H9 (cell line): ENCODE measurements around the gene CLEC12A. TPM values are rescaled to one million over a fixed set of nuclear protein-coding genes. Genes with fewer than 3 reads are reported as not detected.

ENCODE experiments used
- DNase-seq: peaks from one replicate; pipeline ENCODE4 v3.0.0-alpha.2; 2017
- H2AFZ ChIP-seq: one replicate; pipeline ENCODE4 v1.6.1; 2013; ENCODE audit warnings: mild to moderate bottlenecking, low read length, control low read depth, moderate library complexity
- H2AK5ac ChIP-seq: 2 replicates; pipeline ENCODE4 v1.6.1; 2013; ENCODE audit warnings: low read length, control low read depth, mixed read lengths; ENCODE audit not compliant: insufficient read length
- H2BK120ac ChIP-seq: one replicate; pipeline ENCODE4 v1.6.1; 2013; ENCODE audit warnings: low read depth, mild to moderate bottlenecking, low read length, control low read depth, inconsistent platforms; ENCODE audit not compliant: poor library complexity, severe bottlenecking
- H2BK12ac ChIP-seq: 2 replicates; pipeline ENCODE4 v1.6.1; 2013; ENCODE audit warnings: low read length, control low read depth, mixed read lengths, low read depth; ENCODE audit not compliant: insufficient read length
- H2BK15ac ChIP-seq: 2 replicates; pipeline ENCODE4 v1.6.1; 2013; ENCODE audit warnings: low read depth, low read length, control low read depth
- H2BK20ac ChIP-seq: one replicate; pipeline ENCODE4 v1.6.1; 2013; ENCODE audit warnings: low read depth, mild to moderate bottlenecking, low read length, control low read depth, inconsistent platforms; ENCODE audit not compliant: poor library complexity, severe bottlenecking
- H2BK5ac ChIP-seq: 2 replicates; pipeline ENCODE4 v1.6.1; 2013; ENCODE audit warnings: low read length, control low read depth, mixed read lengths; ENCODE audit not compliant: insufficient read length
- H3K14ac ChIP-seq: 2 replicates; pipeline ENCODE4 v1.6.1; 2013; ENCODE audit warnings: low read length, control low read depth; ENCODE audit not compliant: insufficient read depth
- H3K18ac ChIP-seq: 2 replicates; pipeline ENCODE4 v1.6.1; 2013; ENCODE audit warnings: low read depth, mild to moderate bottlenecking, mixed read lengths, low read length, control low read depth; ENCODE audit not compliant: insufficient read length
- H3K23ac ChIP-seq: 2 replicates; pipeline ENCODE4 v1.6.1; 2013; ENCODE audit warnings: low read length, control low read depth, mixed read lengths, low read depth; ENCODE audit not compliant: insufficient read length
- H3K23me2 ChIP-seq: 2 replicates; pipeline ENCODE4 v1.6.1; 2013; ENCODE audit warnings: low read depth, mild to moderate bottlenecking, mixed read lengths, low read length, control low read depth; ENCODE audit not compliant: insufficient read length, poor library complexity, severe bottlenecking
- H3K27ac ChIP-seq: 2 replicates; pipeline ENCODE4 v1.5.1; 2013; ENCODE audit warnings: low read length, control low read depth, mixed read lengths, low read depth; ENCODE audit not compliant: insufficient read length
- H3K27me3 ChIP-seq: 2 replicates; pipeline ENCODE4 v1.6.1; 2013; ENCODE audit warnings: low read length, control low read depth, inconsistent platforms; ENCODE audit not compliant: insufficient read depth
- H3K4ac ChIP-seq: 2 replicates; pipeline ENCODE4 v1.6.1; 2013; ENCODE audit warnings: low read depth, mild to moderate bottlenecking, control low read depth, inconsistent platforms, low read length, moderate library complexity
- H3K4me1 ChIP-seq: 2 replicates; pipeline ENCODE4 v1.6.1; 2013; ENCODE audit warnings: low read length, control low read depth, inconsistent platforms; ENCODE audit not compliant: insufficient read depth
- H3K4me2 ChIP-seq: 2 replicates; pipeline ENCODE4 v1.6.1; 2013; ENCODE audit warnings: low read length, control low read depth, mixed read lengths; ENCODE audit not compliant: insufficient read length, insufficient read depth
- H3K56ac ChIP-seq: 2 replicates; pipeline ENCODE4 v1.6.1; 2013; ENCODE audit warnings: low read depth, mild to moderate bottlenecking, mixed read lengths, low read length, control low read depth; ENCODE audit not compliant: insufficient read length
- H3K79me1 ChIP-seq: 2 replicates; pipeline ENCODE4 v1.6.1; 2013; ENCODE audit warnings: low read depth, mild to moderate bottlenecking, moderate library complexity, low read length, control low read depth, inconsistent platforms; ENCODE audit not compliant: insufficient read depth, poor library complexity, severe bottlenecking
- H3K79me2 ChIP-seq: 2 replicates; pipeline ENCODE4 v1.6.1; 2013; ENCODE audit warnings: low read length, control low read depth, inconsistent platforms; ENCODE audit not compliant: insufficient read depth
- H3K9ac ChIP-seq: 2 replicates; pipeline ENCODE4 v1.6.1; 2013; ENCODE audit warnings: low read length, control low read depth, mixed read lengths; ENCODE audit not compliant: insufficient read length; ENCODE audit errors: extremely low read depth
- H3K9me3 ChIP-seq: one replicate; pipeline ENCODE4 v1.6.1; 2013; ENCODE audit warnings: low read depth, low read length, inconsistent platforms; ENCODE audit not compliant: control insufficient read depth
- H3T11ph ChIP-seq: one replicate; pipeline ENCODE4 v1.6.1; 2013; ENCODE audit warnings: mild to moderate bottlenecking, low read length, control low read depth, inconsistent platforms
- H4K20me1 ChIP-seq: one replicate; pipeline ENCODE4 v1.6.1; 2013; ENCODE audit not compliant: control insufficient read depth, insufficient read length, insufficient read depth
- H4K5ac ChIP-seq: 2 replicates; pipeline ENCODE4 v1.6.1; 2013; ENCODE audit warnings: low read depth, mild to moderate bottlenecking, mixed read lengths, low read length, control low read depth; ENCODE audit not compliant: insufficient read length
- H4K8ac ChIP-seq: replicated peaks from 2 replicates; pipeline ENCODE4 v1.6.1; 2013; ENCODE audit warnings: low read length, control low read depth, mixed read lengths, low read depth; ENCODE audit not compliant: insufficient read length
- H4K91ac ChIP-seq: 2 replicates; pipeline ENCODE4 v1.6.1; 2013; ENCODE audit warnings: low read depth, mild to moderate bottlenecking, moderate library complexity, mixed read lengths, low read length, control low read depth; ENCODE audit not compliant: insufficient read length
- H3K27ac Mint-ChIP-seq, 3 experiments: 2 replicates in 2 of 3; 3 replicates in 1 of 3; pipeline ENCODE4 v1.8.0; 2020 to 2021; ENCODE audit warnings: mixed read lengths in 3 of 3, mild to moderate bottlenecking in 1 of 3, moderate library complexity in 1 of 3
- H3K27me3 Mint-ChIP-seq: 2 replicates; pipeline ENCODE4 v1.8.0; 2021; ENCODE audit warnings: low read depth, mild to moderate bottlenecking, moderate library complexity, mixed read lengths
- H3K36me3 Mint-ChIP-seq, 3 experiments: 2 replicates in 2 of 3; 3 replicates in 1 of 3; pipeline ENCODE4 v1.8.0; 2020 to 2021; ENCODE audit warnings: low read depth in 3 of 3, mixed read lengths in 3 of 3; ENCODE audit not compliant: insufficient read depth in 1 of 3
- H3K4me1 Mint-ChIP-seq, 2 experiments: 2 replicates each; pipeline ENCODE4 v1.8.0; 2020; ENCODE audit warnings: mixed read lengths in 2 of 2
- H3K4me3 Mint-ChIP-seq, 2 experiments: 2 replicates in 1 of 2; 3 replicates in 1 of 2; pipeline ENCODE4 v1.8.0; 2020 to 2021; ENCODE audit warnings: mild to moderate bottlenecking in 2 of 2, mixed read lengths in 2 of 2, moderate library complexity in 1 of 2
- H3K9me3 Mint-ChIP-seq, 2 experiments: 2 replicates in 1 of 2; 3 replicates in 1 of 2; pipeline ENCODE4 v1.8.0; 2020; ENCODE audit warnings: mild to moderate bottlenecking in 2 of 2, mixed read lengths in 2 of 2, moderate library complexity in 1 of 2
- WGBS: extraction: QIAGEN DNeasy Blood & Tissue Kit; methylation state at CpG from one replicate; pipeline ENCODE4 v1.1.7; 2013; ENCODE audit warnings: missing lambda C conversion rate, low lambda C conversion rate, mixed read lengths; ENCODE audit not compliant: insufficient read length; ENCODE audit errors: extremely low coverage; 5-methylcytosine and 5-hydroxymethylcytosine counted together
- total RNA-seq: library from RNA; stranded (reverse); gene quantifications from 2 replicates; pipeline ENCODE4 v1.2.1, GENCODE V29; 2021
- TF ChIP-seq, protein P1 (sequence below): fragments of 200-600 bp; sonication (generic); conservative IDR thresholded peaks from 3 replicates; pipeline ENCODE4 v1.8.0; 2021; ENCODE audit warnings: antibody characterized with exemption, mild to moderate bottlenecking

The CLEC12A gene
- total RNA-seq, 1 experiment from 2014 or later: not detected

DNA sequence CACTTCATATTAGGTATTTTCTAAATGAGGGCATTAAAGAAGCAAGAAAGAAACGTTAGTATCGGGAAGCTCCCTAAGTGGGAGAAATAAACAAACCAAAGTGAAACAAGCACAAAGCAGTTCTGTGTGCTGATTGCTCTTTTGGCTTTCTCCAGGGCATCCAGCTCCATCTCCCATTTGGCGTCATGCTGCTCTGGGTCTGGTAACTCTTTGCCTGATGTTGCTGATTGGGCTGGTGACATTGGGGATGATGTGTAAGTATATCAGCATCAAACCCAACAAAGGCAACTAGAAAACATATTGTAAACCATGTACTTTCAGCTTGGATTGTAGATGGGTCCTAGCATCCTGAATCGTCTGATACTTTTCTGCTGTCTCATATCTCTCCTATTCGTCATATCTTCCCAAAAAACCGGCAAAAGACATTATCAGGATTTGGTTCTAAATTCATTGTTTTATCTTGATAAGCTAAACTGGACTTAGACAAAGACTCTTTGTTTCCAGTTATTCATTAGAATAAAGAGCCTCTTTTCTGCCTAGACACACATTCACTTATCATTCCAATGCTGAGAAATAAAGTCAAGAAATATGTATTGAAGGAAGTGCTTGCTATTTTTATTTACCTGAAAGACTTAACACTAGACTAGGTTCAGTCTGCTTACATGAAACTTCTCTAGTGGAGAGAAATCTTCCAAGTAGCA is 41.6 kb downstream of the CLEC12A start:
- no peaks in the 10 kb centered on the region for H3K9me3 ChIP-seq
- TF ChIP-seq, protein P1, sequence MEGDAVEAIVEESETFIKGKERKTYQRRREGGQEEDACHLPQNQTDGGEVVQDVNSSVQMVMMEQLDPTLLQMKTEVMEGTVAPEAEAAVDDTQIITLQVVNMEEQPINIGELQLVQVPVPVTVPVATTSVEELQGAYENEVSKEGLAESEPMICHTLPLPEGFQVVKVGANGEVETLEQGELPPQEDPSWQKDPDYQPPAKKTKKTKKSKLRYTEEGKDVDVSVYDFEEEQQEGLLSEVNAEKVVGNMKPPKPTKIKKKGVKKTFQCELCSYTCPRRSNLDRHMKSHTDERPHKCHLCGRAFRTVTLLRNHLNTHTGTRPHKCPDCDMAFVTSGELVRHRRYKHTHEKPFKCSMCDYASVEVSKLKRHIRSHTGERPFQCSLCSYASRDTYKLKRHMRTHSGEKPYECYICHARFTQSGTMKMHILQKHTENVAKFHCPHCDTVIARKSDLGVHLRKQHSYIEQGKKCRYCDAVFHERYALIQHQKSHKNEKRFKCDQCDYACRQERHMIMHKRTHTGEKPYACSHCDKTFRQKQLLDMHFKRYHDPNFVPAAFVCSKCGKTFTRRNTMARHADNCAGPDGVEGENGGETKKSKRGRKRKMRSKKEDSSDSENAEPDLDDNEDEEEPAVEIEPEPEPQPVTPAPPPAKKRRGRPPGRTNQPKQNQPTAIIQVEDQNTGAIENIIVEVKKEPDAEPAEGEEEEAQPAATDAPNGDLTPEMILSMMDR: no peak
- no peaks in the 10 kb centered on the region for H3K79me1 ChIP-seq
- H2BK20ac ChIP-seq: no peak overlapping the region
- no peak overlapping the region for H3K9ac ChIP-seq
- Mint-ChIP-seq H3K9me3 (no peaks in the 10 kb centered on the region), H3K27me3 (no peaks in the 10 kb centered on the region), H3K4me1 (peaks cover 22% of the 10 kb centered on the region in 2 experiments), H3K27ac (no peak overlapping the region), H3K4me3 (no peak overlapping the region), H3K36me3 (no peaks in the 10 kb centered on the region)
- no peaks in the 10 kb centered on the region; the same call in 1 of the 2 replicates for H3K4me1 ChIP-seq
- H3K27me3 ChIP-seq: no peaks in the 10 kb centered on the region
- DNase-seq: no peak
- no peak overlapping the region for H3K14ac ChIP-seq
- no peak overlapping the region for H2BK120ac ChIP-seq
- no peak overlapping the region for H2BK5ac ChIP-seq
- WGBS: no CpG with 5 or more reads among the region's 6 CpGs
- H4K20me1 ChIP-seq: no peaks in the 10 kb centered on the region
- no peak overlapping the region for H3K23ac ChIP-seq
- no peak overlapping the region for H3K27ac ChIP-seq
- H4K91ac ChIP-seq: no peak overlapping the region
- no peak overlapping the region for H2AK5ac ChIP-seq
- no peak overlapping the region for H2BK15ac ChIP-seq
- H2AFZ ChIP-seq: no peak overlapping the region
- H3K4me2 ChIP-seq: no peak overlapping the region
- H4K5ac ChIP-seq: no peak overlapping the region
- no peak overlapping the region for H3T11ph ChIP-seq
- H4K8ac ChIP-seq: no peak overlapping the region
- no peak overlapping the region for H3K18ac ChIP-seq
- H3K4ac ChIP-seq: no peak overlapping the region
- H2BK12ac ChIP-seq: no peak overlapping the region
- H3K56ac ChIP-seq: no peak overlapping the region
- H3K23me2 ChIP-seq: no peaks in the 10 kb centered on the region
- H3K79me2 ChIP-seq: no peaks in the 10 kb centered on the region
